Measurements from ENCODE around the gene GP2.
A peak's percentile ranks its signal among the peaks of the same experiment; 100 is the strongest.

The GP2 gene

DNA sequence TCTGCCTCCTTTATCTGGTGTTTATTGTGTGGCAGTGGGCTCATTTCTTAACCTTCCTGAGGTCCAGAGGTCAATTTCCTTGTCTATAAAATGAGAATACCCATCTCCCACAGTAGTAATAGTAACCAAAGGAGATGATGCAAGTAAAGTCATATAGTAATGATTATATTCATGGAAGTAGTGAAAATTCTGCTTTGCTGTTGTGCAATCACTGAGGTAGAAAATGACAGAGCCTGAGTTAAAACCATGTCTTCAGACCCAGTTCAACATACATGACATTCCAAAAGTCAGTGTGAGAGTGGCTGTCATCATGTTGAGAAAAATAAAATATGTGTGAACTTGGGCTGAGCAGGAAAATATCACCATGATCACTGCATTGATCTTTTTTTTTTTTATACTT, 26.1 kb upstream of the GP2 start:
- H3K27ac ChIP-seq, result no peak overlapping the region
- TF ChIP-seq, protein P1, sequence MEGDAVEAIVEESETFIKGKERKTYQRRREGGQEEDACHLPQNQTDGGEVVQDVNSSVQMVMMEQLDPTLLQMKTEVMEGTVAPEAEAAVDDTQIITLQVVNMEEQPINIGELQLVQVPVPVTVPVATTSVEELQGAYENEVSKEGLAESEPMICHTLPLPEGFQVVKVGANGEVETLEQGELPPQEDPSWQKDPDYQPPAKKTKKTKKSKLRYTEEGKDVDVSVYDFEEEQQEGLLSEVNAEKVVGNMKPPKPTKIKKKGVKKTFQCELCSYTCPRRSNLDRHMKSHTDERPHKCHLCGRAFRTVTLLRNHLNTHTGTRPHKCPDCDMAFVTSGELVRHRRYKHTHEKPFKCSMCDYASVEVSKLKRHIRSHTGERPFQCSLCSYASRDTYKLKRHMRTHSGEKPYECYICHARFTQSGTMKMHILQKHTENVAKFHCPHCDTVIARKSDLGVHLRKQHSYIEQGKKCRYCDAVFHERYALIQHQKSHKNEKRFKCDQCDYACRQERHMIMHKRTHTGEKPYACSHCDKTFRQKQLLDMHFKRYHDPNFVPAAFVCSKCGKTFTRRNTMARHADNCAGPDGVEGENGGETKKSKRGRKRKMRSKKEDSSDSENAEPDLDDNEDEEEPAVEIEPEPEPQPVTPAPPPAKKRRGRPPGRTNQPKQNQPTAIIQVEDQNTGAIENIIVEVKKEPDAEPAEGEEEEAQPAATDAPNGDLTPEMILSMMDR (IDR thresholded peaks at IDR 0.05), result no peak
- no peak for TF ChIP-seq ZFX (IDR thresholded peaks at IDR 0.05; ENCODE audit: borderline replicate concordance)

DNA sequence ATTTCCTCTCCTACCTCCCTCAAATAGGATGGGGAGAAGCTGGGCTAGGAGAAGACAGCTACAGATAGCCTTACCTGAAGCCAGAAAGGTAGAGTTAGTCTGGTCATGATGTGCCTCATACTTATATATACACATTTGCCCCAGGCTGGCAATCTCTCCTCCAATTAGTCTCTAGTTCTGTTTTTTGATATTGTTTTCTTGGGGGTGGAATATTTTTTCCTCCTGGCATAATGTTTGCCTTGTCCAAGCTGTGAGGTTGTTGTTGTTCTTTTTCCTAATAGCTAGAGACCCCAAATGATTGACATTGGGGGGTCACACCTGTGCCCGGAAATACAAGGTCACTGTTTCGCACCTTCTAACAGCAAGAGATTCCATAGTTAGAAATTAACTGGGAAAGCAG, 25.3 kb upstream of the GP2 start, which contains the start of gene UMOD:
Gene UMOD (minus strand): TSS at position 101 of the 400 bp plus-strand sequence. CDS start 1,978 bp downstream, outside the sequence.
- H3K27ac ChIP-seq, result no peak within 1 kb of the TSS
- TF ChIP-seq, protein P1 (IDR thresholded peaks at IDR 0.05), result no peak
- no peak for TF ChIP-seq ZFX (IDR thresholded peaks at IDR 0.05; ENCODE audit: borderline replicate concordance)

DNA sequence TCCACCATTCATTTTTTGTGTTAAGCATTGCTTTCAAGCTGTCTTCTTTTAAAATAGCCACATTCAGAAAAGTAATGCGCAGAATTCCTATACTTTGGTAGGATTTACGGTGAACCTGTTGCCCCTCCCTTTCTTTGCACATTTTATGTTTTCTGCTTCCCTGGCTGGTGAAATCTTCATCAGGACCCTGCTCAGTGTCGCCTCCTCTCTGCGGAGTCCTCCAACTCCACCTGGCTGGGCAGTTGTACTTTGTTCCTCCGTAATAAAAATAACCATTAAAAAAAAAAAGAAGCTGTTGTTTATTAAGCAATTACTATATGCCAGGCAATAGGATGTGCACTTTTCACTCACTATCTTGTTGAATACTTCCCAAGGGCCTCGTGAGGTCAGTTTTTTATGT, 22.3 kb upstream of the GP2 start:
- TF ChIP-seq ZFX (IDR thresholded peaks at IDR 0.05; ENCODE audit: borderline replicate concordance), result no peak
- TF ChIP-seq, protein P1 (IDR thresholded peaks at IDR 0.05), result peak; percentile 23
- H3K27ac ChIP-seq, result no peak overlapping the region

DNA sequence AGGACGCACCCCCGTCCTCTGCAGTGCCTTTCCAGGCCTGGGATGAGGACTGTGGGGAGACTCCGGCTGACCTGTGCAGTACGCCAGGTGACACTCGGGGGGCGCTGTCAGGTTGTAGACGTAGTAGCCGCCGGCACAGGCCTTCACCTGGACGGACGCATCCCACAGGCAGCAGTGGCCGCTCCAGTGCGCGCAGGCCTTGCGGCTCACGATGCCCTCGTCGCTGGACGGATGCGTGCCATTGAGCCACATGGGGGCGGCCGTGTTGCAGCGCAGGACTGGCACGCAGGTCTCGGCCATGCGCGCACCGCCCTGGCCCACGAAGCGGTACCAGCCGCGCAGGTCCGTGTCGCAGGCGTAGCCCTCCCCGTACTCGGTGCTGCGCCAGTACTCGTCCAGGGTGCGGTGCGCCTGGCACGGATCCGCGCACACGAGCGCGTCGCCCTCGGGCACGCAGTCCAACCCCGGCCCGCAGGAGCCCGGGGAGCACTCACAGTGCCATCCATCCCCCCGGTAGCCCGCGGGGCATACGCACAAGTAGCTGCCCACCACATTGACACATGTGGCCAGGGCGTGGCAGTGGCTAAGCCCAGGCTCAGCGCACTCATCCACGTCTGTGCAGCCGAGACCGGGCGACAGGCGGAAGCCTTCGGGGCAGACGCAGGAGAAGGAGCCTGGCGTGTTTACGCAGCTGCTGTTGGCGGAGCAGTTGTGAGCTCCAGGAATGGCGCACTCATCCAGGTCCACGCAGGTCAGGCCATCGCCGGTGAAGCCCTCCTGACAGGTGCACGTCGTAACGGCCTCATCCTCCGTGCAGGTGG, 21.3 kb upstream of the GP2 start:
- TF ChIP-seq ZFX (IDR thresholded peaks at IDR 0.05; ENCODE audit: borderline replicate concordance), result no peak
- TF ChIP-seq, protein P1 (IDR thresholded peaks at IDR 0.05), result peak; percentile 54
- no peak overlapping the region for H3K27ac ChIP-seq

DNA sequence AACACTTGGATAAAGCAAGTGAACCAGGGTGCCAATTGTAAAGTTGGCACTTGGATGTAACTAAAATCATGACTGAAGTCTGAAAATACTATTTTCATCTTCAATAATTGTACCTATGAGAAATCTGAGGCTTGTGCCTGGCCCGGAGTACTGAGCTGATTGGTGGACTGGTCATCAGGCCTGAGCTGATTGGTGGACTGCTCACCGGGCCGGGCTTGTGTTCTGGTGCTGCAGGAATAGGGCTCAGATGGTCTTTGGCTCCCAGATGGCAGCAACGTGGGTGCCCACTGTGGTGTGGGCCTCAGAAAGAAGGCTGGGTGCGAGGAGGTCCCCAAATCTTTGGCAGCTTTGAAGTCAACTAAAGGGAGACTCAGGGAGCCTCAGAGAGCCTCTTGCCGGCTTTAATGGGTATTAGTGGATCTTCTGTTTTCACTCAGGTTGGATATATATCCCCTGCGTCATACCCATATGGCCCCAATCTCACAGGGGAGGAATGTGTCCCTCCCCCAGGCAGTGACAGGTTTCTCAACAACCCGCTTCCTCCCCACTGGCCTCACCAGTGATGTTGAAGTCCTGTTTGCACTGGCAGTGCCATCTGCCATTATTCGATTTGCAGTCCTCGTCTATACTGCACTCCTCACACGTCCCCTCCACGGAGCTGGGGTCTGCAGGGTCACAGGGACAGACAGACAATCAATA, 20.5 kb upstream of the GP2 start:
- no peak overlapping the region for H3K27ac ChIP-seq
- TF ChIP-seq, protein P1 (IDR thresholded peaks at IDR 0.05), result no peak
- no peak for TF ChIP-seq ZFX (IDR thresholded peaks at IDR 0.05; ENCODE audit: borderline replicate concordance)

DNA sequence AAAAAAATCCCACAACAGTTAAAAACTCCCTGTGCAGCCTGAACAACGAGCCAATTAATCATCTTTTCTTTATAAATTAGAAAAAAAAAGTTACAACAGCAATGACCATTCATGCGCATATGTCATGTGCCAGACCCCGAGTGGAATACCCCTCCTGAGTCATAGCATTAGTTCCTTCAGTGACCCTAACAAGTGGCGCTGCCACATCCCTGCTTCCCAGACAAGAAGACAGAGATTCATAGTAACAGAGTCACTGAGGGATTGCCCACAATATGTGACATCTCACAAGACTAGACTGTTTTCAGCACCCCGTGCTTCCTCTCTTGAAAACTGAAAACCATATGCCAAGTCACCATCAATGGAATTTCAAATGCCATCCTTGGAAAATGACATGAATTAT, 17.3 kb upstream of the GP2 start:
- TF ChIP-seq ZFX (IDR thresholded peaks at IDR 0.05; ENCODE audit: borderline replicate concordance), result no peak
- TF ChIP-seq, protein P1 (IDR thresholded peaks at IDR 0.05), result no peak
- H3K27ac ChIP-seq, result no peak overlapping the region

DNA sequence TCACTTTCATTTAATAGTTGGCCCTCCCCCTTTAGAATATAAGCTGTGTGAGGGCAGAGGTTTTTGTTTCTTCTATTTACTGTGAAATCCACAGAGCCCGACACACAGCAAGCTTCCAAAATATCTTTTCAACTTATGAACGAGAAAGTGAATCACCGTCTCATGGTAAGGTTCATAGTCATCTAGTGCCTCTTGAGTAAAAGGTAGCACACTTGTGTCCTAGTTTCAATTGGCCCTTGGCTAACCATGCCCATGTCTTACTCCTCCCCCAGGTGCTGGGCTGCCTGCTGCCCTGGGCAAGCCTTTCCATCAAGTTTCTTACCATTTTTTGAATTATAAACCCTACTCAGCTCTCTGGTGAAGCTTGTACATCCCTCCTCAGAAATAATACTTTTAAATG, 12.4 kb upstream of the GP2 start:
- TF ChIP-seq ZFX (IDR thresholded peaks at IDR 0.05; ENCODE audit: borderline replicate concordance), result no peak
- TF ChIP-seq, protein P1 (IDR thresholded peaks at IDR 0.05), result no peak
- H3K27ac ChIP-seq, result no peak overlapping the region

Measured in 22Rv1 (cell line).